Measurements from ENCODE around the gene C12orf43. TPM values are rescaled to one million over a fixed set of nuclear protein-coding genes. Genes with fewer than 3 reads are reported as not detected.

Gene C12orf43
- total RNA-seq, 1 donor from 2014 or later, result 24.8 TPM

GRCh38 chr12:120978296-120979219 lies 37.7 kb downstream of the C12orf43 start, which contains the start of gene HNF1A:
TSS of gene HNF1A (plus strand) at chr12:120978543. CDS start at chr12:120978769, 226 bp downstream.
- intact Hi-C loops (cut with micrococcal nuclease), result no loop called here
- DNase-seq (no peak), ATAC-seq (ENCODE audit: low read depth) (no peak)
- ChIA-PET CTCF (no interaction called here), POLR2A (no interaction called here)
- no peaks in the 10 kb centered on the region for H3K27me3 Mint-ChIP-seq
- no peak within 1 kb of the TSS for H3K4me3 Mint-ChIP-seq
- no peak within 1 kb of the TSS for H3K27ac Mint-ChIP-seq
- no peaks in the 10 kb centered on the region for H3K9me3 Mint-ChIP-seq
- no peaks in the 10 kb centered on the region for H3K36me3 Mint-ChIP-seq (ENCODE audit: low read depth)
- no peak for TF ChIP-seq CTCF (IDR thresholded peaks at IDR 0.05)
- no peaks in the 10 kb centered on the region for H3K4me1 Mint-ChIP-seq

- no peak for TF ChIP-seq CTCF (IDR thresholded peaks at IDR 0.05)
- no peak overlapping the region for H3K4me3 Mint-ChIP-seq
- intact Hi-C loops (cut with micrococcal nuclease), result no loop called here
- no peaks in the 10 kb centered on the region for H3K4me1 Mint-ChIP-seq
- H3K27me3 Mint-ChIP-seq, result no peaks in the 10 kb centered on the region
- ATAC-seq (ENCODE audit: low read depth) (no peak), DNase-seq (no peak)
- H3K36me3 Mint-ChIP-seq (ENCODE audit: low read depth), result no peaks in the 10 kb centered on the region
- ChIA-PET CTCF (no interaction called here), POLR2A (no interaction called here)
- H3K27ac Mint-ChIP-seq, result no peak overlapping the region
- no peaks in the 10 kb centered on the region for H3K9me3 Mint-ChIP-seq
Observed at GRCh38 chr12:120977531-120978295, 38.6 kb downstream of the C12orf43 start.

- CTCF ChIA-PET, result interaction anchor here (0.5 to 2.9 kb wide), 10 partner anchors 12 to 485 kb away, joined by 3 to 51 read pairs (median 5); partner anchors contain the start of genes CABP1 and POP5
- H3K36me3 Mint-ChIP-seq (ENCODE audit: low read depth), result no peaks in the 10 kb centered on the region
- DNase-seq, result no peak
- no peak for TF ChIP-seq CTCF (IDR thresholded peaks at IDR 0.05)
- no peaks in the 10 kb centered on the region for H3K27me3 Mint-ChIP-seq
- POLR2A ChIA-PET, result interaction anchor here (0.7 kb wide), 1 partner anchor 218 kb away, joined by 4 read pairs; no protein-coding TSS in a partner anchor
- H3K9me3 Mint-ChIP-seq, result no peaks in the 10 kb centered on the region
- no peak overlapping the region for H3K27ac Mint-ChIP-seq
- intact Hi-C loops (cut with micrococcal nuclease), result loop anchor here (5.0 kb wide), 1 partner anchor 616 kb away; no protein-coding TSS in a partner anchor
- no peak overlapping the region for H3K4me3 Mint-ChIP-seq
- no peak for ATAC-seq (ENCODE audit: low read depth)
- H3K4me1 Mint-ChIP-seq, result peaks cover 8% of the 10 kb centered on the region
Observed at GRCh38 chr12:120972870-120973543, 43.3 kb downstream of the C12orf43 start.

GRCh38 chr12:120971299-120972180 lies 44.7 kb downstream of the C12orf43 start:
- ATAC-seq (ENCODE audit: low read depth) (peak; percentile 94), DNase-seq (no peak)
- Mint-ChIP-seq H3K4me3 (no peak overlapping the region), H3K27me3 (peaks cover 3% of the 10 kb centered on the region), H3K36me3 (ENCODE audit: low read depth) (no peaks in the 10 kb centered on the region), H3K4me1 (peaks cover 8% of the 10 kb centered on the region), H3K27ac (no peak overlapping the region), H3K9me3 (no peaks in the 10 kb centered on the region)
- POLR2A ChIA-PET, result interaction anchor here (0.7 to 1.3 kb wide), 5 partner anchors 62 to 390 kb away, joined by 3 to 11 read pairs (median 4); partner anchors contain the start of genes MLEC and POP5
- intact Hi-C loops (cut with micrococcal nuclease), result loop anchor here (1.0 to 5.0 kb wide), 7 partner anchors 67 to 614 kb away; partner anchors contain the start of gene SPPL3
- no peak for TF ChIP-seq CTCF (IDR thresholded peaks at IDR 0.05)
- CTCF ChIA-PET, result interaction anchor here (0.6 to 2.9 kb wide), 36 partner anchors 8 to 392 kb away, joined by 3 to 51 read pairs (median 4); partner anchors contain the start of genes CABP1, MLEC, POP5 and UNC119B
